IPS-15b (cell line): ENCODE results near the gene LMBRD2.
A peak's percentile ranks its signal among the peaks of the same experiment; 100 is the strongest.

Experiments
- H3K27me3 ChIP-seq: one replicate; pipeline ENCODE4 v1.6.1; 2013; ENCODE audit warnings: low read length; ENCODE audit not compliant: control insufficient read depth, insufficient read depth
- H3K36me3 ChIP-seq: one replicate; pipeline ENCODE4 v1.6.1; 2013; ENCODE audit warnings: low read length; ENCODE audit not compliant: control insufficient read depth, insufficient read depth
- H3K4me1 ChIP-seq: one replicate; pipeline ENCODE4 v1.6.1; 2013; ENCODE audit warnings: mild to moderate bottlenecking, low read length; ENCODE audit not compliant: control insufficient read depth, insufficient read depth
- H3K4me3 ChIP-seq: one replicate; pipeline ENCODE4 v1.5.1; 2013; ENCODE audit warnings: low read depth, low read length
- H3K9ac ChIP-seq: one replicate; pipeline ENCODE4 v1.6.1; 2013; ENCODE audit warnings: low read depth, mild to moderate bottlenecking, low read length
- H3K9me3 ChIP-seq: one replicate; pipeline ENCODE4 v1.6.1; 2013; ENCODE audit warnings: mild to moderate bottlenecking, low read length; ENCODE audit not compliant: control insufficient read depth, insufficient read depth

LMBRD2 gene

GRCh38 chr5:36158144-36158543, 6.5 kb upstream of the LMBRD2 start:
- peaks cover 11% of the 10 kb centered on the region for H3K36me3 ChIP-seq
- no peak overlapping the region for H3K9ac ChIP-seq
- H3K4me3 ChIP-seq: no peak overlapping the region
- no peaks in the 10 kb centered on the region for H3K4me1 ChIP-seq
- H3K9me3 ChIP-seq: no peaks in the 10 kb centered on the region
- H3K27me3 ChIP-seq: no peaks in the 10 kb centered on the region

GRCh38 chr5:36156619-36157018, 4.9 kb upstream of the LMBRD2 start:
- Histone ChIP-seq H3K4me1 (no peaks in the 10 kb centered on the region), H3K9ac (no peak overlapping the region), H3K4me3 (no peak overlapping the region), H3K9me3 (no peaks in the 10 kb centered on the region), H3K27me3 (no peaks in the 10 kb centered on the region), H3K36me3 (peaks cover 6% of the 10 kb centered on the region)

DNA sequence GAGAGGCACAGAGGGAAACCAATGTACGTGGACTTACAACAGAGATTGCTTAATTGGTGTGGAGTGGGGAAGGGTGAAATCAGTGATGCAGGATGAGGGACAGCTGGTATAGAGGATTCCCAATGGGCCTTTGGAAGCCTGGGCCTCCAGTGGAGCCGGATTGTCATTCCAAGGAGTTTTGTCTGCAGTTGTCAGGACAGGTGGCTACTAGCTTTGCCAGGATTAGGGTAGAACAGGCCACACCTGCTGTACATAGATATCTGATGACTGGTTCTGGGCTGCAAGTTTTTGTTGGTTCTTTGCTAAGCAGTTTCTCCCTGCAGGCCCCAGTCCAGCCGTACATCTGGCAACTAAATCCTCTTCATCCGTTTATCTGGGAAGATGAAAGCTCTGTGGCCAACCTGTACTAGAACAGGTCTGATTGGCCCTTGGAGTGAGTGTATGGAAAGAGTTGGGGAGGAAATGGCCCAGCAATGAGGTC, 4.5 kb upstream of the LMBRD2 start:
- H3K27me3 ChIP-seq: no peaks in the 10 kb centered on the region
- H3K36me3 ChIP-seq: peaks cover 6% of the 10 kb centered on the region
- H3K9me3 ChIP-seq: no peaks in the 10 kb centered on the region
- no peak overlapping the region for H3K4me3 ChIP-seq
- no peak overlapping the region for H3K9ac ChIP-seq
- H3K4me1 ChIP-seq: no peaks in the 10 kb centered on the region

- Histone ChIP-seq H3K9ac (no peak overlapping the region), H3K4me1 (no peaks in the 10 kb centered on the region), H3K36me3 (peaks cover 6% of the 10 kb centered on the region), H3K9me3 (no peaks in the 10 kb centered on the region), H3K27me3 (no peaks in the 10 kb centered on the region), H3K4me3 (no peak overlapping the region)
Measured at GRCh38 chr5:36155291-36155690, 3.6 kb upstream of the LMBRD2 start.

DNA sequence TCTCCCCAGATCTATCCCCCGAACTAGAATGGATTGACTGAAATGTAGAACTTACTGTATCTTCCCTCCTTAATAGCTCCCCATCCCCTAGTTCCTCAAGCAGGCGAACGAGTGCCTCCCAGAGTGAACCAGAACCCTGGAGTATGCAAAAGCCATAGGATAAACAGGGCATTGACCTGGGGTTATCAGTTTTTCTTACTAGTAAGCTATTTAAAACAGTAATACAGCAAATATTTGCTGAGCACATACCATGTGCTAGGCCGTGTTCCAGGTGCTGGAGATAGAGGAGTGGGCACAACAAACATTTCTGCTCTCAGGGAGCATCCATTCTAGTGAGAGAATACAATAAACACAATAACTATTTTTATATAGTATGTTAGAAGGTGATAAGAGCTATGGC, 2.0 kb upstream of the LMBRD2 start:
- H3K4me3 ChIP-seq: peak overlapping the region; percentile 1
- no peaks in the 10 kb centered on the region for H3K27me3 ChIP-seq
- H3K9me3 ChIP-seq: no peaks in the 10 kb centered on the region
- peaks cover 6% of the 10 kb centered on the region for H3K36me3 ChIP-seq
- H3K4me1 ChIP-seq: no peaks in the 10 kb centered on the region
- no peak overlapping the region for H3K9ac ChIP-seq

DNA sequence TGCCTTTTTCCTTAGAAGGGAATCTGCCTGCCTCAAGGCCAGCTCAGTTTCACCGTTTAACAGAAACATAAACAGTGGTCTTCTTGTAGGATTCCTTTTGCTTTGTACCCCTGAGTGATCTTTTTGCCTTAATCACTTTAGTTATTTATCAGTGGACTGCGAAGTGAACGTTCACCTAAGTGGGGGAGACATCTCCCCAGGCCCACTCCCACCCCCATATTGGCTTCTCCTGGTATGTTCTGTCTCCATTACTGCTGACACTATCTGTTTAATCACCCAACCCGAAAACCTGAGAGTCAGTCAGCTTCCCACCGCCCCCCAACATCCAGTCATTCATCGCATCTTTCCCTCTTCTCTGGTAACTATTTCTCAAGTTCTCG, 1.6 kb upstream of the LMBRD2 start:
- H3K27me3 ChIP-seq: no peaks in the 10 kb centered on the region
- no peaks in the 10 kb centered on the region for H3K9me3 ChIP-seq
- peak overlapping the region; percentile 1 for H3K4me3 ChIP-seq
- no peaks in the 10 kb centered on the region for H3K4me1 ChIP-seq
- H3K9ac ChIP-seq: no peak overlapping the region
- peaks cover 6% of the 10 kb centered on the region for H3K36me3 ChIP-seq

- peak overlapping the region; percentile 92 for H3K4me3 ChIP-seq
- H3K4me1 ChIP-seq: no peaks in the 10 kb centered on the region
- peaks cover 6% of the 10 kb centered on the region for H3K36me3 ChIP-seq
- H3K9me3 ChIP-seq: no peaks in the 10 kb centered on the region
- H3K27me3 ChIP-seq: no peaks in the 10 kb centered on the region
- peak overlapping the region; percentile 88 for H3K9ac ChIP-seq
Measured at GRCh38 chr5:36152324-36153297, 924 bp upstream of the LMBRD2 start.

GRCh38 chr5:36150676-36151433, 832 bp downstream of the LMBRD2 start:
- Histone ChIP-seq H3K36me3 (no peaks in the 10 kb centered on the region), H3K4me1 (no peaks in the 10 kb centered on the region), H3K9me3 (no peaks in the 10 kb centered on the region), H3K27me3 (no peaks in the 10 kb centered on the region), H3K4me3 (peak overlapping the region; percentile 92), H3K9ac (no peak overlapping the region)

- no peaks in the 10 kb centered on the region for H3K4me1 ChIP-seq
- H3K9me3 ChIP-seq: no peaks in the 10 kb centered on the region
- no peak overlapping the region for H3K9ac ChIP-seq
- no peaks in the 10 kb centered on the region for H3K36me3 ChIP-seq
- no peak overlapping the region for H3K4me3 ChIP-seq
- H3K27me3 ChIP-seq: no peaks in the 10 kb centered on the region
Measured at GRCh38 chr5:36147681-36148080, 4.0 kb downstream of the LMBRD2 start.

GRCh38 chr5:36146390-36146789, 5.3 kb downstream of the LMBRD2 start:
- Histone ChIP-seq H3K9ac (no peak overlapping the region), H3K9me3 (no peaks in the 10 kb centered on the region), H3K27me3 (no peaks in the 10 kb centered on the region), H3K36me3 (no peaks in the 10 kb centered on the region), H3K4me3 (no peak overlapping the region), H3K4me1 (no peaks in the 10 kb centered on the region)

DNA sequence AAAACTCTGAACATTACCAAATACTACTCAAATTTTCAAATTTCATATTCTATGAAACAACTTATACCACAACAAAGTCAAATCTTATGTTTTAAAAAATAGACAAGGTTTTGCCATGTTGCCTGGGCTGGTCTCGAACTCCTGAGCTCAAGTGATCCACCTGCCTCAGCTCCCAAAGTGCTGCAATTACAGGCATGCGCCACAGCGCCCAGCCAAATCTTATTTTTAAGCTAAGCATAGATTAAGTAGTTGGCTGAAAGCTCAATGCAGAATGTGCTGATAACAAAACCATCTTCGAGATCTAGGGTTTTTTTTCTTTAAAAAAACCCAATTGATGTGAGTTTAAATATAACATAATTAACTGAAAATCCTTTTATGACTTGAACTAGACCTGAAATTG, 6.4 kb downstream of the LMBRD2 start:
- Histone ChIP-seq H3K9ac (no peak overlapping the region), H3K4me3 (no peak overlapping the region), H3K4me1 (no peaks in the 10 kb centered on the region), H3K36me3 (no peaks in the 10 kb centered on the region), H3K27me3 (no peaks in the 10 kb centered on the region), H3K9me3 (no peaks in the 10 kb centered on the region)
